HepG2 (cell line): ENCODE data around the gene BTRC. TPM values are rescaled to one million over a fixed set of nuclear protein-coding genes. Genes with fewer than 3 reads are reported as not detected.

Experiments used
- ATAC-seq: fragments of 200-7000 bp; cut with Tn5 transposase; 3 replicates; pipeline ENCODE4 v1.9.1; 2020; ENCODE audit warnings: mild to moderate bottlenecking, moderate library complexity
- BruUV-seq: library from RNA; stranded (reverse); fragments of 400-500 nt; replicated peaks from 2 replicates; lab custom pipeline; 2021; lab: Mats Ljungman, UMichigan
- CTCF ChIA-PET: fragments of 300-600 bp; formaldehyde crosslinking; extraction: SDS; loops from one replicate; lab custom pipeline; 2021; ENCODE audit warnings: low total read pairs, inconsistent platforms, low intra/inter-chr PET ratio; lab: Yijun Ruan, JAX
- POLR2A ChIA-PET: fragments of 350-600 bp; sonication (Branson Sonifier 250); formaldehyde crosslinking; loops from one replicate; lab custom pipeline; 2020; ENCODE audit warnings: antibody characterized with exemption, inconsistent platforms; lab: Yijun Ruan, JAX
- DNase-seq: peaks from one replicate; pipeline ENCODE4 v3.0.0-alpha.2; 2015; ENCODE audit warnings: low spot score
- FAIRE-seq: peaks from 3 replicates; lab custom pipeline; 2011; peaks lifted over from hg19 to GRCh38; lab: Jason Lieb, UNC
- H2AFZ ChIP-seq: one replicate; pipeline ENCODE4 v1.6.1; 2011; ENCODE audit warnings: low read length, inconsistent platforms
- H3K27ac ChIP-seq: fragments of 300-600 bp; 3 replicates; pipeline ENCODE4 v1.8.0; 2011; ENCODE audit warnings: mixed run types, mild to moderate bottlenecking, mixed read lengths, low read length, inconsistent platforms; ENCODE audit not compliant: insufficient read depth; ENCODE audit errors: extremely low read length
- H3K27me3 ChIP-seq, 2 experiments: fragments of 200-600 bp in 1 of 2; 2 replicates in 1 of 2; 3 replicates in 1 of 2; pipeline versions ENCODE4 v1.6.0 to v1.8.0; 2011; ENCODE audit warnings: low read length in 2 of 2, mild to moderate bottlenecking in 2 of 2, moderate library complexity in 2 of 2, inconsistent platforms in 1 of 2; ENCODE audit not compliant: insufficient read depth in 2 of 2, control insufficient read depth in 1 of 2
- H3K36me3 ChIP-seq, 2 experiments: fragments of 200-600 bp in 1 of 2; replicated peaks in 1 of 2; 2 replicates in 1 of 2; 3 replicates in 1 of 2; pipeline versions ENCODE4 v1.5.1 to v1.8.0; 2011; ENCODE audit warnings: low read length in 2 of 2, inconsistent platforms in 1 of 2; ENCODE audit not compliant: insufficient read depth in 2 of 2, control insufficient read depth in 1 of 2
- H3K4me1 ChIP-seq: 2 replicates; pipeline ENCODE4 v1.5.1; 2012; ENCODE audit warnings: low read length, inconsistent platforms; ENCODE audit not compliant: insufficient read depth
- H3K4me2 ChIP-seq: 2 replicates; pipeline ENCODE4 v1.6.0; 2011; ENCODE audit warnings: low read depth, low read length, inconsistent platforms
- H3K4me3 ChIP-seq, 3 experiments: fragments of 200-600 bp in 1 of 3; sonication (generic), shearing (Covaris generic) in 1 of 3; replicated peaks in 1 of 3; 2 replicates each; pipeline ENCODE4 v1.5.1; 2011 to 2016; ENCODE audit warnings: low read length in 3 of 3, inconsistent platforms in 2 of 3, low read depth in 2 of 3, mild to moderate bottlenecking in 2 of 3, control low read depth in 1 of 3, mixed read lengths in 1 of 3; ENCODE audit not compliant: insufficient read depth in 1 of 3
- H3K79me2 ChIP-seq: one replicate; pipeline ENCODE4 v1.6.1; 2011; ENCODE audit warnings: low read length, inconsistent platforms; ENCODE audit not compliant: insufficient read depth
- H3K9ac ChIP-seq: 2 replicates; pipeline ENCODE4 v1.6.0; 2011; ENCODE audit warnings: mild to moderate bottlenecking, low read depth, low read length, inconsistent platforms; ENCODE audit not compliant: insufficient read depth
- H3K9me3 ChIP-seq: 2 replicates; pipeline ENCODE4 v1.5.1; 2012; ENCODE audit warnings: mild to moderate bottlenecking, low read length
- H4K20me1 ChIP-seq: 2 replicates; pipeline ENCODE4 v1.6.0; 2011; ENCODE audit warnings: inconsistent platforms, mild to moderate bottlenecking, low read length, moderate library complexity; ENCODE audit not compliant: insufficient read depth
- HNF4G ChIP-seq, 2 experiments: sonication (generic) in 1 of 2; formaldehyde crosslinking in 1 of 2; IDR thresholded peaks; 2 replicates each; pipeline versions ENCODE4 v1.4.0 to v1.6.1; 2011 to 2020; ENCODE audit warnings: borderline replicate concordance in 2 of 2, low read depth in 2 of 2, mild to moderate bottlenecking in 2 of 2, low read length in 1 of 2, missing genetic modification reagents in 1 of 2, moderate library complexity in 1 of 2
- ZMAT5 ChIP-seq: sonication (generic); formaldehyde crosslinking; IDR thresholded peaks from 2 replicates; pipeline ENCODE4 v1.5.0; 2020; ENCODE audit warnings: mild to moderate bottlenecking, low read depth, missing genetic modification reagents, borderline replicate concordance
- WGBS: methylation state at CpG from one replicate; pipeline ENCODE4 v1.1.6; 2017; ENCODE audit warnings: low lambda C conversion rate; 5-methylcytosine and 5-hydroxymethylcytosine counted together
- in situ Hi-C: cut with HindIII; loops from 2 replicates; pipeline ENCODE4 v1.10.0; 2017; ENCODE audit warnings: low pct_unique_long_range_greater_than_20kb; ENCODE audit not compliant: extremely low pct_ligation_motif_present
- intact Hi-C: fragments of 100-400 bp; cut with micrococcal nuclease; formaldehyde crosslinking; loops from one replicate; pipeline ENCODE4 v1.10.0; 2022; ENCODE audit not compliant: unreplicated experiment
- polyA plus RNA-seq, 8 experiments: library from polyadenylated mRNA; depleted of rRNA in 3 of 8; stranded (reverse) in 7 of 8; unstranded in 1 of 8; fragments of >200 nt; fragmentation: Illumina TruSeq in 4 of 8; extraction: Trizol in 4 of 8; gene quantifications; 2 replicates each; pipeline versions ENCODE4 v1.2.1 to v1.2.3, GENCODE V29; 2011 to 2016; ENCODE audit warnings: low read depth in 4 of 8, missing spikeins in 1 of 8, mixed read lengths in 1 of 8; ENCODE audit not compliant: insufficient read depth in 1 of 8
- total RNA-seq, 5 experiments: library from RNA; depleted of rRNA; stranded (reverse); fragments of >200 nt; fragmentation: Illumina TruSeq; extraction: Trizol; gene quantifications; 2 replicates each; pipeline ENCODE4 v1.2.3, GENCODE V29; 2016; ENCODE audit warnings: low read depth in 1 of 5
- TF ChIP-seq, protein P1 (sequence below): fragments of 450-650 bp; IDR thresholded peaks from 2 replicates; pipeline ENCODE4 v1.6.1; 2016

Gene BTRC
- total and polyA plus RNA-seq, 2 of the 13 experiments (the other 11 are each of a cell fraction or from before 2014, with no cell fraction given): 12.0 to 14.4 TPM

DNA sequence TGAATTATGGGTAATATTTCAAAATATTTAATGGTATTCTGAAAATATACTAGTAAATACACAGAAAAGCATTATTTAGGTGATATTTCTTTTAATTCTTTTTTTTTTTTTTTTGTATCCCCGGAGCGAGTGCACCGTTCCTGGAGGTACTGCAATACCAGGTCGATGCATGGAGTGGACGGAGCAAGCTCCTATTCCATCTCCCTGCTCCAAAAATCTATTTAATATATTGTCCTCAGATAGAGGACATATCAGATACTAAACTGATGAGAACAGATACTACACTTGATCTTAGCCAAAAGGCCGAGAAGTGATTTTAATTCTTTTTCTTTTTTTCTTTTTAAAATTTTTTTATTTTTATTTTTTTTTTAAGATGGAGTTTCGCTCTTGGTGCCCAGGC lies 10.8 kb downstream of the BTRC start:
- FAIRE-seq: peak; percentile 100
- no TSS peak for BruUV-seq
- POLR2A ChIA-PET: interaction anchor here (0.8 kb wide), 1 partner anchor 34 kb away, joined by 3 read pairs; no protein-coding TSS in a partner anchor
- Histone ChIP-seq H3K27me3 (no peaks in the 10 kb centered on the region), H3K36me3 (0 out of 5 replicates have a peak, but pooled peaks cover 0 to under 1% of the 10 kb centered on the region in 2 experiments), H4K20me1 (0 out of 2 replicates have a peak, but pooled peaks cover 2% of the 10 kb centered on the region), H3K27ac (no peak overlapping the region), H2AFZ (no peak overlapping the region), H3K4me2 (no peak overlapping the region), H3K4me3 (no peak overlapping the region), H3K9ac (no peak overlapping the region), H3K4me1 (peaks cover 15% of the 10 kb centered on the region), H3K79me2 (peaks cover 7% of the 10 kb centered on the region), H3K9me3 (no peaks in the 10 kb centered on the region)
- 90% methylated on average over 7 of the region's 7 CpGs for WGBS
- in situ Hi-C loops: no loop called here
- TF ChIP-seq, protein P1, sequence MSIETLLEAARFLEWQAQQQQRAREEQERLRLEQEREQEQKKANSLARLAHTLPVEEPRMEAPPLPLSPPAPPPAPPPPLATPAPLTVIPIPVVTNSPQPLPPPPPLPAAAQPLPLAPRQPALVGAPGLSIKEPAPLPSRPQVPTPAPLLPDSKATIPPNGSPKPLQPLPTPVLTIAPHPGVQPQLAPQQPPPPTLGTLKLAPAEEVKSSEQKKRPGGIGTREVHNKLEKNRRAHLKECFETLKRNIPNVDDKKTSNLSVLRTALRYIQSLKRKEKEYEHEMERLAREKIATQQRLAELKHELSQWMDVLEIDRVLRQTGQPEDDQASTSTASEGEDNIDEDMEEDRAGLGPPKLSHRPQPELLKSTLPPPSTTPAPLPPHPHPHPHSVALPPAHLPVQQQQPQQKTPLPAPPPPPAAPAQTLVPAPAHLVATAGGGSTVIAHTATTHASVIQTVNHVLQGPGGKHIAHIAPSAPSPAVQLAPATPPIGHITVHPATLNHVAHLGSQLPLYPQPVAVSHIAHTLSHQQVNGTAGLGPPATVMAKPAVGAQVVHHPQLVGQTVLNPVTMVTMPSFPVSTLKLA: no peak
- TF ChIP-seq HNF4G (IDR thresholded peaks at IDR 0.05; ENCODE audit: borderline replicate concordance, low read depth, low read length): no peak
- no peak for TF ChIP-seq HNF4G (CRISPR knock-in tag; IDR thresholded peaks at IDR 0.05; ENCODE audit: borderline replicate concordance, low read depth)
- TF ChIP-seq ZMAT5 (CRISPR knock-in tag): no peak
- CTCF ChIA-PET: no interaction called here
- no peak for ATAC-seq
- no peak for DNase-seq
- intact Hi-C loops: no loop called here
